Neural progenitor cell (in vitro differentiated cells): ENCODE data around the gene PPP1R37.

ENCODE experiments used
- EZH2 ChIP-seq: fragments of 200-600 bp; sonication (generic); IDR thresholded peaks from 2 replicates; pipeline ENCODE4 v1.6.1; 2017; ENCODE audit warnings: antibody characterized with exemption, mild to moderate bottlenecking, moderate library complexity
- TF ChIP-seq, protein P1 (sequence below): fragments of 200-600 bp; sonication (generic); IDR thresholded peaks from 2 replicates; pipeline ENCODE4 v1.5.1; 2017; ENCODE audit warnings: antibody characterized with exemption, mild to moderate bottlenecking

DNA sequence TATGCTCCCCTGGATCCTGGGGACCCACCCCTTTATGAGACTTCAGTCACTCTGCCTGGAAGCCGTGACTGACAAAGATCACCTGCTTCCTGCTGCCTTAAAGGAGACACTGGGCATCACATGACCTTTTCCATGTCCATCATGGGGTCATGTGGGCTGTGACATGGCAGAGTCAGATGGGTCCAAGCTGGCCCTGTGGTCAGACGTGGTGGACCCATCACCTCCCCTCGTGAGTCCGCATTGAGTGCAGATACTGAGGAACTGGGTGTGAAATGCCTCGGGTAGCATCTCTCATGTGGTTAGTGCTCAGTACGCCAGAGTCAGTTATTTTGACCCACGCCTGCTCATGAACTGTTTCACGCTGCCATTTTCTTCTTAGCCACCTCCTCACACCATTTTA lies 40.7 kb downstream of the PPP1R37 start:
- TF ChIP-seq EZH2, result no peak
- TF ChIP-seq, protein P1, sequence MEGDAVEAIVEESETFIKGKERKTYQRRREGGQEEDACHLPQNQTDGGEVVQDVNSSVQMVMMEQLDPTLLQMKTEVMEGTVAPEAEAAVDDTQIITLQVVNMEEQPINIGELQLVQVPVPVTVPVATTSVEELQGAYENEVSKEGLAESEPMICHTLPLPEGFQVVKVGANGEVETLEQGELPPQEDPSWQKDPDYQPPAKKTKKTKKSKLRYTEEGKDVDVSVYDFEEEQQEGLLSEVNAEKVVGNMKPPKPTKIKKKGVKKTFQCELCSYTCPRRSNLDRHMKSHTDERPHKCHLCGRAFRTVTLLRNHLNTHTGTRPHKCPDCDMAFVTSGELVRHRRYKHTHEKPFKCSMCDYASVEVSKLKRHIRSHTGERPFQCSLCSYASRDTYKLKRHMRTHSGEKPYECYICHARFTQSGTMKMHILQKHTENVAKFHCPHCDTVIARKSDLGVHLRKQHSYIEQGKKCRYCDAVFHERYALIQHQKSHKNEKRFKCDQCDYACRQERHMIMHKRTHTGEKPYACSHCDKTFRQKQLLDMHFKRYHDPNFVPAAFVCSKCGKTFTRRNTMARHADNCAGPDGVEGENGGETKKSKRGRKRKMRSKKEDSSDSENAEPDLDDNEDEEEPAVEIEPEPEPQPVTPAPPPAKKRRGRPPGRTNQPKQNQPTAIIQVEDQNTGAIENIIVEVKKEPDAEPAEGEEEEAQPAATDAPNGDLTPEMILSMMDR, result no peak
